Caco-2 (cell line): Measurements from ENCODE around the gene KLF3. TPM values are rescaled to one million over a fixed set of nuclear protein-coding genes. Genes with fewer than 3 reads are reported as not detected.

Source experiments
- BruUV-seq: library from RNA; stranded (reverse); fragments of 400-500 nt; replicated peaks from 2 replicates; lab custom pipeline; 2021; lab: Mats Ljungman, UMichigan
- CTCF ChIA-PET: fragments of 300-600 bp; sonication (Branson Sonifier 250); formaldehyde crosslinking; loops from one replicate; lab custom pipeline; 2022; ENCODE audit warnings: antibody characterized with exemption; lab: Charles Lee
- POLR2A ChIA-PET: fragments of 300-600 bp; sonication (Branson Sonifier 250); formaldehyde crosslinking; loops from one replicate; lab custom pipeline; 2022; ENCODE audit warnings: antibody characterized with exemption; lab: Charles Lee
- DNase-seq, 2 experiments: peaks; one replicate each; pipeline versions ENCODE4 v3.0.0 to v3.0.0-alpha.2; 2020 to 2022
- H3K27me3 ChIP-seq: replicated peaks from 2 replicates; pipeline ENCODE4 v1.6.0; 2011; ENCODE audit warnings: low read length; ENCODE audit not compliant: control insufficient read depth, insufficient read depth
- H3K36me3 ChIP-seq: 2 replicates; pipeline ENCODE4 v1.5.1; 2011; ENCODE audit warnings: low read length; ENCODE audit not compliant: control insufficient read depth, insufficient read depth
- H3K4me1 ChIP-seq: fragments of 250-450 bp; sonication (Bioruptor Pico); 2 replicates; pipeline ENCODE4 v1.5.1; 2020; ENCODE audit warnings: mild to moderate bottlenecking
- H3K4me3 ChIP-seq: 2 replicates; pipeline ENCODE4 v1.5.1; 2011; ENCODE audit warnings: low read depth, mild to moderate bottlenecking, control low read depth, low read length
- H3K9me3 ChIP-seq: fragments of 250-450 bp; sonication (Bioruptor Pico); 2 replicates; pipeline ENCODE4 v1.5.1; 2020; ENCODE audit warnings: mild to moderate bottlenecking, moderate library complexity
- H3K27ac Mint-ChIP-seq: one replicate; pipeline ENCODE4 v1.8.0; 2022; ENCODE audit warnings: mixed read lengths; ENCODE audit not compliant: unreplicated experiment
- H3K27me3 Mint-ChIP-seq: one replicate; pipeline ENCODE4 v1.8.0; 2022; ENCODE audit warnings: mixed read lengths; ENCODE audit not compliant: insufficient read depth, unreplicated experiment
- H3K36me3 Mint-ChIP-seq: one replicate; pipeline ENCODE4 v1.8.0; 2022; ENCODE audit warnings: mild to moderate bottlenecking, mixed read lengths; ENCODE audit not compliant: insufficient read depth, unreplicated experiment
- H3K4me1 Mint-ChIP-seq: one replicate; pipeline ENCODE4 v1.8.0; 2022; ENCODE audit warnings: low read depth, mixed read lengths; ENCODE audit not compliant: unreplicated experiment
- H3K4me3 Mint-ChIP-seq: one replicate; pipeline ENCODE4 v1.8.0; 2022; ENCODE audit warnings: mild to moderate bottlenecking, moderate library complexity, mixed read lengths; ENCODE audit not compliant: unreplicated experiment
- H3K9me3 Mint-ChIP-seq: one replicate; pipeline ENCODE4 v1.8.0; 2022; ENCODE audit warnings: mixed read lengths; ENCODE audit not compliant: unreplicated experiment
- CTCF ChIP-seq, 2 experiments: fragments of 200-600 bp in 1 of 2; IDR thresholded peaks; 1 replicate in 1 of 2; 2 replicates in 1 of 2; pipeline versions ENCODE4 v1.5.1 to v1.8.0; 2011 to 2022; ENCODE audit warnings: antibody characterized with exemption in 1 of 2, control low read depth in 1 of 2, inconsistent platforms in 1 of 2, low read depth in 1 of 2, low read length in 1 of 2, mild to moderate bottlenecking in 1 of 2, moderate library complexity in 1 of 2; ENCODE audit not compliant: insufficient read depth in 1 of 2, severe bottlenecking in 1 of 2, unreplicated experiment in 1 of 2
- intact Hi-C: fragments of 100-400 bp; cut with micrococcal nuclease; formaldehyde crosslinking; loops from one replicate; pipeline ENCODE4 v1.10.0; 2022; ENCODE audit not compliant: unreplicated experiment
- total RNA-seq: library from RNA; stranded (reverse); gene quantifications from 2 replicates; pipeline ENCODE4 v1.2.3, GENCODE V29; 2022

KLF3 gene
- total RNA-seq, 1 experiment from 2014 or later = 34.8 TPM

GRCh38 chr4:38667085-38667893 is 3.3 kb downstream of the KLF3 start:
- no peak for TF ChIP-seq CTCF (IDR thresholded peaks at IDR 0.05; ENCODE audit: insufficient read depth in 1 of 2, low read depth in 1 of 2, low read length in 1 of 2, severe bottlenecking in 1 of 2, unreplicated experiment in 1 of 2)
- peaks cover 13% of the 10 kb centered on the region for H3K36me3 Mint-ChIP-seq
- H3K4me1 ChIP-seq = peaks cover 36% of the 10 kb centered on the region

GRCh38 chr4:38668203-38668971 is 4.4 kb downstream of the KLF3 start:
- Mint-ChIP-seq H3K27ac (no peak overlapping the region), H3K4me3 (no peak overlapping the region), H3K4me1 (peaks cover 38% of the 10 kb centered on the region), H3K36me3 (peaks cover 13% of the 10 kb centered on the region), H3K27me3 (no peaks in the 10 kb centered on the region), H3K9me3 (no peaks in the 10 kb centered on the region)
- no peak for DNase-seq
- ChIA-PET CTCF (no interaction called here), POLR2A (no interaction called here)
- Histone ChIP-seq H3K4me3 (no peak overlapping the region), H3K27me3 (no peaks in the 10 kb centered on the region), H3K4me1 (peaks cover 43% of the 10 kb centered on the region), H3K9me3 (no peaks in the 10 kb centered on the region), H3K36me3 (no peaks in the 10 kb centered on the region)
- no peak for TF ChIP-seq CTCF (IDR thresholded peaks at IDR 0.05; ENCODE audit: insufficient read depth in 1 of 2, low read depth in 1 of 2, low read length in 1 of 2, severe bottlenecking in 1 of 2, unreplicated experiment in 1 of 2)
- BruUV-seq = no TSS peak
- intact Hi-C loops = loop anchor here (5.0 to 10.0 kb wide), 2 partner anchors 376 to 391 kb away; no protein-coding TSS in a partner anchor

More at GRCh38 chr4:38667085-38667893, 3.3 kb downstream of the KLF3 start:
- ChIA-PET POLR2A (interaction anchor here (0.7 kb wide), 1 partner anchor 542 kb away, joined by 4 read pairs; no protein-coding TSS in a partner anchor), CTCF (interaction anchor here (0.9 to 1.0 kb wide), 2 partner anchors 487 to 598 kb away, joined by 3 read pairs; no protein-coding TSS in a partner anchor)
- Mint-ChIP-seq H3K27ac (peak overlapping the region; percentile 97), H3K4me1 (peaks cover 30% of the 10 kb centered on the region), H3K27me3 (no peaks in the 10 kb centered on the region), H3K4me3 (peak overlapping the region; percentile 87), H3K9me3 (no peaks in the 10 kb centered on the region)
- Histone ChIP-seq H3K4me3 (peak overlapping the region; percentile 21), H3K27me3 (no peaks in the 10 kb centered on the region), H3K36me3 (no peaks in the 10 kb centered on the region), H3K9me3 (no peaks in the 10 kb centered on the region)
- DNase-seq = peak; percentile 86 to 88
- intact Hi-C loops = loop anchor here (1.0 to 10.0 kb wide), 5 partner anchors 8 to 390 kb away; no protein-coding TSS in a partner anchor
- no TSS peak for BruUV-seq

GRCh38 chr4:38669208-38669607 is 5.2 kb downstream of the KLF3 start:
- H3K9me3 ChIP-seq = no peaks in the 10 kb centered on the region
- peaks cover 51% of the 10 kb centered on the region for H3K4me1 ChIP-seq
- intact Hi-C loops = loop anchor here (5.0 to 10.0 kb wide), 2 partner anchors 376 to 392 kb away; no protein-coding TSS in a partner anchor
- ChIA-PET CTCF (no interaction called here), POLR2A (no interaction called here)
- no peaks in the 10 kb centered on the region for H3K27me3 Mint-ChIP-seq
- no peaks in the 10 kb centered on the region for H3K9me3 Mint-ChIP-seq
- no peak overlapping the region for H3K4me3 ChIP-seq
- H3K4me1 Mint-ChIP-seq = peaks cover 46% of the 10 kb centered on the region
- peaks cover 13% of the 10 kb centered on the region for H3K36me3 Mint-ChIP-seq
- no peak overlapping the region for H3K27ac Mint-ChIP-seq
- BruUV-seq = no TSS peak
- no peak overlapping the region for H3K4me3 Mint-ChIP-seq
- TF ChIP-seq CTCF (IDR thresholded peaks at IDR 0.05; ENCODE audit: insufficient read depth in 1 of 2, low read depth in 1 of 2, low read length in 1 of 2, severe bottlenecking in 1 of 2, unreplicated experiment in 1 of 2) = no peak
- no peaks in the 10 kb centered on the region for H3K27me3 ChIP-seq
- no peak for DNase-seq
- no peaks in the 10 kb centered on the region for H3K36me3 ChIP-seq
